ENCODE results near the gene MPP1.

The MPP1 gene

GRCh38 chrX:154812341-154813101 is 7.2 kb upstream of the MPP1 start:
- no peak for DNase-seq

DNA sequence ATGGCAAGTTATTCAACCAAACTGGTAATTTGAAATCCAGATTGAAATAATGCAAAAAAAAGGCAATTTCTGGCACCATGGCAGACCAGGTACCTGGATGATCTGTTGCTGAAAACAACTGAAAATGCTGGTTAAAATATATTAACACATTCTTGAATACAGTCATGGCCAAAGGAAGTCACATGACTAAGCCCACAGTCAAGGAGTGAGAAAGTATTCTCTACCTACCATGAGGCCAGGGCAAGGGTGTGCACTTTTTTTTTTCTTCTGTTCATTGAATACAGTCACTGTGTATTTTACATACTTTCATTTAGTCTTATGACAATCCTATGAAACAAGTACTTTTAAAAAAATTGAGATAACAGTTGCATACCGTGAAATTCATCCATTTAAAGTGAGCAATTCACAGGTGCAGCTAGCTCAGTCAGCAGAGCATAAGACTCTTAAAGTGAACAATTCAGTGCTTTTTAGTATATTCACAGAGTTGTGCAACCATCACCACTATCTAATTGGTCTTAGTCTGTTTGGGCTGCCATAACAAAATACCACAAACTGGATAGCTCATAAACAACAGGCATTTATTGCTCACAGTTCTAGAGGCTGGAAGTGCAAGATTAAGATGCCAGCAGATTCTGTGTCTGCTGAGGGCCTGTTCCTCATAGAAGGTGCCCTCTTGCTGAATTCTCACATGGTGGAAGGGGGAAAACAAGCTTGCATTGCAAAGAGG is 4.8 kb upstream of the MPP1 start:
- no peak for DNase-seq

DNA sequence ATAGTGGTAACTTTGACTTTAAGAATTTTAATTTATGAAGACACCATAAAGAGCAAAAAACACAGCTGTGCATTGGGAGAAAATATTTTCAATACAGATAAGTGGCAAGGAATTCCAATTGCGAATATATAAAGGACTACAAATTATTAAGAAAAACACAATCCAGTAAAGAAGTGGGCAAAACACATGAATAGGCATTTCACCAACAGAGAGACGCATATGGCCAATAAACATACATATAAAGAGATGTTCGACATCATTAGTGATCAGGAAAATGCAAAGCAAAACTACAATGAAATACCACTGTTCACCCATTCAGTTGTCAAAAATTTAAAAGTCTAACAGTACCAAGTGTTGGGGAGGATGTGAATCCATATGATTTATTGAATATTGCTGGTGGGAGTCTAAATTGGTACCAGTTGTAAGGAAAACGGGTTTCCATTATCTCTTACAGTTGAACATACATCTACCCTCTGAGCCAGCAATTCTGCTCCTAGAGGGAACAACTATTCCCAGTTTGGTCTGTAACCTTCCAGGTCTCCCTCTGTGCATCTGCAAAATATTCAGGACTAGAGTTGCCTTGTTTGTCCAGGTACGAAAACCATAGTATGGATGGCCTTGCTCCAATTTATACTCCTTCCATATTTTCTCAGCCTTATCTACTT is 1.7 kb upstream of the MPP1 start:
- no peak for DNase-seq

GRCh38 chrX:154805696-154806091 is 409 bp upstream of the MPP1 start:
- no peak for DNase-seq

DNA sequence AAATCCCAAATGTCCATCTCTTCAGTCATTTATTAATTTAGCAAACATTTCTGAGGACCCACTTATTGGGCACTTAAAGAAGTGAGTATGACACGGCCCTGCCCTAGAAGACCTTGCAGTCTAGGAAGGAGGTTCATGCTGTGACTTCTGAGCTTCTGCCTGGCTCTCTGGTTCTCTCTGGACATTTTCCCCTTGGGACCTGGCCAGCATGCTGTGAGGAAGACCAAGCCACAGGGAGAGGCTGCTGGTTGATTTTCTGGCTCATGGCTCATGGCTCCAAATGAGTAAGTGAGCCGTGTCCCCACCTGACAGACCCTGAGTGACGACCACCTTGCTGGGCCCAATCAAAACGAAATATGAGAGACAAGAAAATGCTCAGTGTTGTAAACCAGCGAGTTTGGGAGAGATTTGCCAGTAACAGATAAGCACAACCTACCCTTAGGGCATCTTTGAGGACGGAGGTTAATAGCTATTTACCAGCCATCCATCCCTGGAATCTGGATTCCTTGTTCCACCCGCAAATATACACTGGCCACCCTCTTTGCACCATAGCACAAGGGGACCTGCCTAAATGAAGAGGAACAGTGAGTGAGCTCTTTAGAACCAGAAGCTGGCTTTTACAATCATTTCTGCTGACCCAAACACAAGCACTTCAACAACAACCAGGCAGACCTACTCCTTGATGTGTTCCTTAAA is 876 bp downstream of the MPP1 start:
- no peak for DNase-seq

GRCh38 chrX:154802947-154803346 is 2.3 kb downstream of the MPP1 start:
- no peak for DNase-seq

GRCh38 chrX:154800478-154801210 is 4.6 kb downstream of the MPP1 start:
- no peak for DNase-seq

DNA sequence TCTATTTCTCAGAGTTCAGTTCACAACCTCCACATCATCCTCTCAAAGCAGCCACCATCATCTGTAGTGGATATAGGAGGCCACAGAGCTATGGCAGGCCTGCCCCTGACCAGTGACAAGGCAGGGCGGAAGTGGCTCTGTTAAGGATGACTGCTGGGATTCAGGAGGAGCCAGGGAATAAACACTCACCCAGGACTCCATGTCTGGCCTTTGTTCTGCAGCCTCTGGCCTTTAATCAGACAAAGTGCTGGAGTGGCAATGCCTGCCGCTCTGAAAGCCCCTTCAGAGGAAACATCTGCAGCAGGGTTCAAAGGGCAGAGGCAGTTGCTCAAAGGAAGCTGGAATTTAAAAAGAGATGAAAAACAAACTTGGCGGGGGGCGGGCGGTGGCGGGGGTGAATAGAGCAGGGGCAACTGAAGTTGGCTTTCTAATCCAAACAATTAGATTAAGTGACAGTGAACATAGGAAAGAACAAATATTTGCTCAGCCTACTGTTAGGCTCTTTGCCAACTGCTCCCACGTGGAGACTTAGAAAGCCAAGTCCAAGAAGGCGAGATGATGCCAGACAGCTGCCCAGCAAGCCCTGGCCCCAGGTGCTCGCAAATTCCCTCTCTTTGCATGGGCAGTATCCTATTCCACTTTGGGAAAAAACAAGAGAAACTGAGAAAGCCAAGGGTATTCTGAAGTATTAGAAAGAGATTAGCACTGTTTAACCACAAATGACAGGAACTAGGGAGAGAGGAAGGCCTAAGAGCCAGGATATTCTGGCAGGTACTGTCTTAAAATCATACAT is 5.5 kb downstream of the MPP1 start:
- DNase-seq: no peak

- no peak for DNase-seq
Observed at GRCh38 chrX:154797006-154797405, 8.3 kb downstream of the MPP1 start.

DNA sequence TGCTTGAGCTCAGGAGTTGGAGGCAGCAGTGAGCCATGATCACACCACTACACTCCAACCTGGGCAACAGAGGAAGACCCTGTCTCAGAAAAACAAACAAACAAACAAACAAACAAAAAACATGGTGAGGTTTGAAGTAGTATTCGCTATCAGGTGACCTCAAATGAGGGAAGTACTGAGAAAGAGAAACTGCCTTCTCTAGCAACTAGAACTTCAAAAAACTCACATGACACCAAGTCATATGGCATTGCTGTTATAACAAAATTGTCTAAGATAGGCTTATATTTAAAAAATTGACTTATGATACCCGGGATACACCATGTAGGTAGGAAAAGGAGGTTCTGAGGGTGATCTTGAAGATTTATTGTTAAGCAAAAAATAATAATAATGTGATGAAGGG is 10.3 kb downstream of the MPP1 start:
- no peak for DNase-seq

DNA sequence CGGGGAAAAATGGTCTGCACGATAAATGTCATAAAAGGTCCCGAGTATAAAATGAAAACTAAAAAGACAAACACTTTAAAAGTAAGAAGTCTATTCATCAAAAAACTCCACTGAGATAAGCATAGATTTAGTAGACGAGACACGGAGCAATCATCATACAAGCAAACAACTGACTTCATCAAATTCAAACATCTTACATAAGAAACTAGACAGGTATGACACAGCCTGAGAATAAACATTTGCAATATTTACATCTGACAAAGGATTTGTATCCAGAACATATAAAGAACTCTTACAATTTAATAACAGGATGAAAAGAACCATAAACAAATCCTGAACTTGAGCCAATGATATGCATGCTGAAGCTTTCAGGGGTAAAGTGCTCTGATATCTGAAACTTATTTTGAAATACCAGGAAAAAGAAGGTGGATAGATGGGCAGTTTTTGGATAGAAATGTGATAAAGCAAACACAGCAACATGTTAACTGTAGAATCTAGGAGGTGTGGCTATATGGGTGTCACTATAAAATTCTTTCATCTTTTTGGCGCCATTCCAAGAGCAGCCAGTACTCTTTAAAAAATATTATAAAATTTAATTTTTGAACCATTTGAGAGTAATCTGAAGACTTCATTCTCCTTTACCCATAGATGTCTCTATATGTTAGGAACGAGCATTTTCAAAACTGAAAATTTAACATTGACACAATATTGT is 12.0 kb downstream of the MPP1 start:
- DNase-seq: no peak

DNA sequence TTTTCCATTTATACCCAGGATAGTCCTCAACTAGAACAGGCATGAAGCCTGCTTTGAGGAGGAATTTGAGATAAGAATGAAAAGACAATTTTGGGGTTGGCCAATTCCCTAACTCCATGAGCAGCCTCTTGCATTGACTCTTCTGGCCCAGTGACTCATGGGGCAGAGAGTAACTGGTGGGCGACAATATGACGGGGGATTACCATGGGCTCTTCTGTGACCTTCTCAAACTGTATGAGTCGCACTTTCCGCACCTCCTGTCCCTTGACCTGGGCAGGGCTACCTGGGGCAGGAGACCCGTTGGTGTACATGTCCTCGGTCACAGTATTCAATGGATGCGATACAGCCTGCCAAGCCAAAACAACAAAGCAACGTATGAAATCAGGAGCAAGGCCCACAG is 13.3 kb downstream of the MPP1 start:
- no peak for DNase-seq

DNA sequence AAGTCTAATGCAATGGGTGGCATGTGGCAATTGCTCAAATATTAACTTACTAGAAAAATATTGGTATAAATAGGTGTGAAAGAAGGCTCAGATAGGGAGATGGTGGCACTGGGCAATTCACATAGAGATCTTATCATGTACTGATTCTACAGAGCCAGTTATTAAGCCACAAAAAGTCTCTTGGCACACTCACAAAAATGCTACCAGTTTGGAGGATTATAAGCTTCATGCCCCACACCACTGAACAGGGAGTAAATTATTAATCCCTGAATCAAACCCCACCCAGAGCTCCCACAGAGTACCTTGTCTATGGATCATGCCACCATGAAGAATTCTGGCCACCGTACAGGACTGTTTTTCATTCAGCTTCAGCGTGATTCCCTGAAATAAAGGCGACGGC is 13.8 kb downstream of the MPP1 start:
- no peak for DNase-seq

DNA sequence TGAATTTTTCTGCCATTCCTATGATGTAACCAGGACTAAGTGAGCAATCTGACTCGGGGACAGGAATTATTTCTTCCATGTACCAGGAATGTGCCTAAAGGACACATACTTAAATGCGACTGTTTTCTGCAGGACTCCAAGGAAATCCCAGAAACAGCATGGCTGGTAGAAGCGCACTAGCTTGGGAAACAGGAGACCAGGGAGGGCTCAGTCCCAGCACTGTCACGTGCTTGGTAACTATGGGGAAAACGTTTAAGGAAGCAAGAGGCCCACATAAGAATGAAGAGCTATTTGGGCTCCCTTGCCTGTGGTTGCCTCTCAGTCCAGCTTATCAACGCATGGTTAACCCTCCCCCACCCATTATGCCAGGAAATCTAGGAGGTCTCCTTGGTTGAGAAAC is 19.6 kb downstream of the MPP1 start:
- DNase-seq: no peak

DNA sequence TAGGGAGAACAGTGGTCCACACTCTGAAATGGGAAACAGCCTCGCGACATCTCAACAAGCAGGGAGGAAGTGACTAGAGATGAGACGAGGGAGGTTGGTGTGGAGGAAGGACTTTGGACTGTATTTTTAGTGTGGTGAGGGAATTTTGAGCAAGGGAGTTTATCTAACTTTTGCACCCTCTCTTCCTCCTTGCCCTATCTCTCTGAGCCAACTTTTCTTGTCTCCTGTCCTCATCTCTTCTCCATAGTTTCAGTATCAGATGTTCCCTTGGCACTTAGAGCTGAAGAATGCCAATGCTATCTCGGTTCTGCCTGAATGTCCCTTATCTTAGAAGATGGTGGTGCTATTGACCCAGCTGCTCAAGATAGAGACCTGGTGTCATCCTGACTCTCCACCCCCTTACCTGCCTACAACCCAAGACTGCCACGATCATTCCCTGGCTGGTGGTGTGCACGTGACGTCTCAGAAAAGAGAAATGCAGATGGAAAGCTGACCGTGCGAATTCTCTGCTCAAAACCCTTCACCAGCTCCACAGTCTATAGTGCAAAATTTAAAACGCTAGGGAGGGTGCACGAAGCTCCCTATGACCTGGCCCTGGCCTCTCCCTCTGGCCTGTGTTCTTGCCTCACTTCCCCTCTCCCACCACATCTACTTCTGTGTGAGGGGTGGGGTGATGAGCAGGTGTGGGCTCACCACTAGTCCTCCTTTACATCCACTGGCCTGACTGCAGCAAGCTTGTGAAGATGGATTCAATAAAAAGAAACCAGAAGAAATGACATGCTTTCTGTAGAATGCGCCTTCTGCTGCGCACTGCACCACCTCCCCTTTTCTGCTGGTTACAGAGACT is 20.9 kb downstream of the MPP1 start:
- DNase-seq: no peak

DNA sequence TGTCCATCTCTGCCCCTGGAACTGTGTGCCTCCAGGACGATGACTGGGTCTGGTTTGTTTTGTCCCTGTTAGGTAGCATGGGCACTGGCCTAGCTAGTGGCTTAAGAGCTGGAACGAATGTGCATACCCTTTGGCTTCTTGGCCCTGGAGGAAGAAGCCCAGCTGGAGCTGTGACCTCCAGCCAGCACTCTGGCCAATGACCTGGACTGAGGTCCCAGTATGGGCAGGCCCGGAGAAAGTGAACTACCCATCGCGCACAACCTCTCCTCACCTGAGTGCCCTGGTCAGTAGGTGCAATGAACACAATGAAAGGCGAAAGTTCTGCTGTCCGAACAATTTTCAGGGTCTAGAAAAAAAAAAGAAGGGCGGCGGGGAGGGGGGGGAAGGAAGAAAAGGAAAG is 24.3 kb downstream of the MPP1 start:
- no peak for DNase-seq

DNA sequence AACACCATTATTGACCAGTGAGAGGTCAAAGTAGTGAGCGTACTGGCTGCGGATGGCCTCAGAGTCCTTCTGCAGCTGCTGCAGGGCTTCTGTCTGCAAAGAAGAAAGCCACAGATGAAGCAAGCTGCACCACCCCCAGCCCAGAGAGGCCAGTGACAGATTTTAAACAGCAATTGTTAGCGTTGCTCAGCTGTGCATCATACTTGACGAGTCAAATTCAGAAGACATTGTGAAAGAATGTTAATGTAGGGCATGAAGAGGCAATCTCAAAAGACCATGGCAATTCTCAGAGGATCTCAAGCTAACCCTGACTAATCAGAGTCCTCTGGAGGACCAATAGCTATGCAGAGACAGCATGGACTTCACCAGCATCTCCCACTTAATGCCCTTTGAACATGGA is 26.0 kb downstream of the MPP1 start:
- DNase-seq: no peak

DNA sequence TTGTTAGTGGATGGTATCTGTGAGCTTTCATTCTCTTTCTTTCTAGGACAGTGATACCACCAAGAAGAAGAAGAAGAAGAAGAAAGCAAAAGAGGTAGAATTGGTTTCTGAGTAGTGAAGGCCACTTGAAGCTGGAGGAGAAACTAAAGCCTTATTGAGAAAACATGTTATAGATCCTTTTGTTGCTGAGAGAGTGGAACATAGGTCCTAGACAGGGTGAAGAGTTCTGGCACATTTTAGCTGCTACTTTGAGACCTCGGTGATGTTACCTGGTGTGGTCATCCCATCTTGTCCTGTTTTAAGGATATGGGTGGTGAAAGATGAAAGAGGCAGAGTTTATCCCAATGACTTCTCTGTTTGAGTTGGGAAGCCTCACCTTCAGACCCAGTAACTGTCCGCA is 28.5 kb downstream of the MPP1 start:
- DNase-seq: no peak

- DNase-seq: no peak
Observed at GRCh38 chrX:154775419-154776349, 29.6 kb downstream of the MPP1 start.
